Cardiac fibroblast (primary cell): ENCODE measurements around the gene TTC6.
A peak's percentile ranks its signal among the peaks of the same experiment; 100 is the strongest.

Source experiments
- DNase-seq, 2 donors: peaks; one replicate each; pipeline versions ENCODE4 v3.0.0 to v3.0.0-alpha.2; 2010; ENCODE audit warnings: low read depth in 2 of 2
- H3K4me3 ChIP-seq, 2 donors: replicated peaks in 1 of 2; 1 replicate in 1 of 2; 2 replicates in 1 of 2; pipeline ENCODE4 v1.5.1; 2011; ENCODE audit warnings: low read depth in 2 of 2, low read length in 2 of 2, mild to moderate bottlenecking in 2 of 2, moderate library complexity in 1 of 2
- CTCF ChIP-seq: IDR thresholded peaks from one replicate; pipeline ENCODE4 v1.5.1; 2011; ENCODE audit warnings: low read depth, mild to moderate bottlenecking, low read length, inconsistent platforms

The TTC6 gene

GRCh38 chr14:37603688-37604251, 8.3 kb downstream of the TTC6 start:
- no peak for TF ChIP-seq CTCF
- DNase-seq = no peak
- H3K4me3 ChIP-seq = no peak overlapping the region

- no peak overlapping the region for H3K4me3 ChIP-seq
- DNase-seq = no peak
- TF ChIP-seq CTCF = no peak
Observed at GRCh38 chr14:37606678-37607077, 11.2 kb downstream of the TTC6 start.

GRCh38 chr14:37608649-37609048, 13.2 kb downstream of the TTC6 start:
- DNase-seq = no peak
- TF ChIP-seq CTCF = no peak
- no peak overlapping the region for H3K4me3 ChIP-seq

GRCh38 chr14:37610945-37611523, 15.6 kb downstream of the TTC6 start:
- H3K4me3 ChIP-seq = peak overlapping the region in 1 of 2 donors; percentile 7
- TF ChIP-seq CTCF = no peak
- DNase-seq = no peak

GRCh38 chr14:37615582-37616289, 20.3 kb downstream of the TTC6 start:
- DNase-seq = no peak
- TF ChIP-seq CTCF = no peak
- no peak overlapping the region for H3K4me3 ChIP-seq

GRCh38 chr14:37616853-37617252, 21.4 kb downstream of the TTC6 start:
- no peak overlapping the region for H3K4me3 ChIP-seq
- no peak for DNase-seq

More at GRCh38 chr14:37616853-37617252, 21.4 kb downstream of the TTC6 start:
- TF ChIP-seq CTCF = no peak
